Measurements from ENCODE around the gene ING4.
A peak's percentile ranks its signal among the peaks of the same experiment; 100 is the strongest.

Gene ING4

GRCh38 chr12:6632026-6632983 is 30.6 kb downstream of the ING4 start:
- no peak for DNase-seq

- no peak for DNase-seq
Observed at GRCh38 chr12:6631549-6631961, 31.4 kb downstream of the ING4 start.

- no peak for DNase-seq
Observed at GRCh38 chr12:6630736-6631135, 32.2 kb downstream of the ING4 start.

- DNase-seq = no peak
Observed at GRCh38 chr12:6627616-6628015, 35.3 kb downstream of the ING4 start.

- DNase-seq = no peak
Observed at GRCh38 chr12:6626654-6627283, 36.1 kb downstream of the ING4 start.

- no peak for DNase-seq
Observed at GRCh38 chr12:6620885-6621274, 42.0 kb downstream of the ING4 start.

GRCh38 chr12:6620137-6620884 is 42.6 kb downstream of the ING4 start:
- no peak for DNase-seq

- DNase-seq = no peak
Observed at GRCh38 chr12:6618483-6619225, 44.3 kb downstream of the ING4 start.

- DNase-seq = no peak
Observed at GRCh38 chr12:6615802-6616201, 47.1 kb downstream of the ING4 start.

- DNase-seq = no peak
Observed at GRCh38 chr12:6614513-6615172, 48.3 kb downstream of the ING4 start.

- DNase-seq = peak; percentile 99
Observed at GRCh38 chr12:6613776-6614512, 49.0 kb downstream of the ING4 start.

GRCh38 chr12:6613015-6613775 is 49.7 kb downstream of the ING4 start:
- DNase-seq = peak; percentile 97

- DNase-seq = no peak
Observed at GRCh38 chr12:6612652-6613014, 50.3 kb downstream of the ING4 start.

GRCh38 chr12:6612247-6612646 is 50.7 kb downstream of the ING4 start:
- DNase-seq = no peak

- DNase-seq = no peak
Observed at GRCh38 chr12:6608592-6609281, 54.2 kb downstream of the ING4 start.

GRCh38 chr12:6607751-6608591 is 54.9 kb downstream of the ING4 start:
- DNase-seq = peak; percentile 95

GRCh38 chr12:6606331-6607131 is 56.4 kb downstream of the ING4 start:
- peak; percentile 4 for DNase-seq
